ENCODE data around the gene MRPS31. TPM values are rescaled to one million over a fixed set of nuclear protein-coding genes. Genes with fewer than 3 reads are reported as not detected.
"Not testable (repeated sequence)": the region's sequence is repeated elsewhere in the genome, so short reads cannot be mapped to it uniquely, and the experiment has no call there.

MRPS31 gene
- total RNA-seq, 1 donor from 2014 or later: 41.6 TPM

- intact Hi-C loops (cut with micrococcal nuclease): loop anchor here (2.0 to 10.0 kb wide), 4 partner anchors 18 to 1676 kb away; partner anchors contain the start of genes KBTBD7 and SLC25A15
- DNase-seq (ENCODE audit: low spot score): no peak
- Mint-ChIP-seq H3K36me3 (ENCODE audit: low read depth) (no peaks in the 10 kb centered on the region), H3K4me1 (ENCODE audit: low read depth) (peaks cover 27% of the 10 kb centered on the region), H3K27me3 (ENCODE audit: insufficient read depth) (no peaks in the 10 kb centered on the region), H3K9me3 (no peaks in the 10 kb centered on the region), H3K27ac (peak overlapping the region; percentile 98), H3K4me3 (peak overlapping the region; percentile 99)
Observed at GRCh38 chr13:40770609-40770933, 419 bp downstream of the MRPS31 start.

- H3K4me3 Mint-ChIP-seq: peak overlapping the region; percentile 99
- H3K27me3 Mint-ChIP-seq (ENCODE audit: insufficient read depth): no peaks in the 10 kb centered on the region
- H3K9me3 Mint-ChIP-seq: no peaks in the 10 kb centered on the region
- H3K4me1 Mint-ChIP-seq (ENCODE audit: low read depth): peaks cover 27% of the 10 kb centered on the region
- no peak for DNase-seq (ENCODE audit: low spot score)
- H3K36me3 Mint-ChIP-seq (ENCODE audit: low read depth): no peaks in the 10 kb centered on the region
- peak overlapping the region; percentile 98 for H3K27ac Mint-ChIP-seq
- intact Hi-C loops (cut with micrococcal nuclease): loop anchor here (2.0 to 10.0 kb wide), 5 partner anchors 19 to 1675 kb away; partner anchors contain the start of genes KBTBD7 and SLC25A15
Observed at GRCh38 chr13:40769970-40770369, 1.0 kb downstream of the MRPS31 start.

GRCh38 chr13:40765602-40766001 lies 5.4 kb downstream of the MRPS31 start:
- Mint-ChIP-seq H3K36me3 (ENCODE audit: low read depth) (peaks cover 19% of the 10 kb centered on the region), H3K27ac (no peak overlapping the region), H3K4me1 (ENCODE audit: low read depth) (peaks cover 46% of the 10 kb centered on the region), H3K9me3 (no peaks in the 10 kb centered on the region), H3K27me3 (ENCODE audit: insufficient read depth) (no peaks in the 10 kb centered on the region), H3K4me3 (no peak overlapping the region)
- no peak for DNase-seq (ENCODE audit: low spot score)
- intact Hi-C loops (cut with micrococcal nuclease): loop anchor here (2.0 to 5.0 kb wide), 4 partner anchors 103 to 989 kb away; no protein-coding TSS in a partner anchor

GRCh38 chr13:40764587-40765403 lies 6.2 kb downstream of the MRPS31 start:
- peak overlapping the region; percentile 88 for H3K27ac Mint-ChIP-seq
- DNase-seq (ENCODE audit: low spot score): no peak
- intact Hi-C loops (cut with micrococcal nuclease): loop anchor here (1.0 to 5.0 kb wide), 8 partner anchors 13 to 1727 kb away; partner anchors contain the start of genes NHLRC3 and PROSER1
- H3K4me3 Mint-ChIP-seq: peak overlapping the region; percentile 23
- H3K27me3 Mint-ChIP-seq (ENCODE audit: insufficient read depth): no peaks in the 10 kb centered on the region
- H3K36me3 Mint-ChIP-seq (ENCODE audit: low read depth): peaks cover 23% of the 10 kb centered on the region
- H3K9me3 Mint-ChIP-seq: no peaks in the 10 kb centered on the region
- peaks cover 39% of the 10 kb centered on the region for H3K4me1 Mint-ChIP-seq (ENCODE audit: low read depth)

GRCh38 chr13:40762849-40763248 lies 8.1 kb downstream of the MRPS31 start:
- intact Hi-C loops (cut with micrococcal nuclease): loop anchor here (5.0 kb wide), 2 partner anchors 49 to 1726 kb away; partner anchors contain the start of genes NHLRC3 and PROSER1
- H3K27me3 Mint-ChIP-seq (ENCODE audit: insufficient read depth): no peaks in the 10 kb centered on the region

GRCh38 chr13:40758811-40759210 lies 12.2 kb downstream of the MRPS31 start:
- no peak for DNase-seq (ENCODE audit: low spot score)
- intact Hi-C loops (cut with micrococcal nuclease): no loop called here
- H3K4me1 Mint-ChIP-seq (ENCODE audit: low read depth): peaks cover 16% of the 10 kb centered on the region
- H3K27me3 Mint-ChIP-seq (ENCODE audit: insufficient read depth): no peaks in the 10 kb centered on the region
- peaks cover 39% of the 10 kb centered on the region for H3K36me3 Mint-ChIP-seq (ENCODE audit: low read depth)
- H3K9me3 Mint-ChIP-seq: no peaks in the 10 kb centered on the region
- H3K27ac Mint-ChIP-seq: no peak overlapping the region
- no peak overlapping the region for H3K4me3 Mint-ChIP-seq

More at GRCh38 chr13:40762849-40763248, 8.1 kb downstream of the MRPS31 start:
- Mint-ChIP-seq H3K4me3 (no peak overlapping the region), H3K4me1 (ENCODE audit: low read depth) (peaks cover 34% of the 10 kb centered on the region), H3K36me3 (ENCODE audit: low read depth) (peaks cover 30% of the 10 kb centered on the region), H3K9me3 (no peaks in the 10 kb centered on the region), H3K27ac (peak overlapping the region; percentile 26)
- DNase-seq (ENCODE audit: low spot score): no peak

- intact Hi-C loops (cut with micrococcal nuclease): no loop called here
- H3K36me3 Mint-ChIP-seq (ENCODE audit: low read depth): peaks cover 38% of the 10 kb centered on the region
- DNase-seq (ENCODE audit: low spot score): no peak
- H3K4me3 Mint-ChIP-seq: no peak overlapping the region
- H3K9me3 Mint-ChIP-seq: no peaks in the 10 kb centered on the region
- no peak overlapping the region for H3K27ac Mint-ChIP-seq
- no peaks in the 10 kb centered on the region for H3K4me1 Mint-ChIP-seq (ENCODE audit: low read depth)
- H3K27me3 Mint-ChIP-seq (ENCODE audit: insufficient read depth): no peaks in the 10 kb centered on the region
Observed at GRCh38 chr13:40756042-40756441, 14.9 kb downstream of the MRPS31 start.

- no peak for DNase-seq (ENCODE audit: low spot score)
- Mint-ChIP-seq H3K4me1 (ENCODE audit: low read depth) (no peaks in the 10 kb centered on the region), H3K36me3 (ENCODE audit: low read depth) (peaks cover 35% of the 10 kb centered on the region), H3K4me3 (no peak overlapping the region), H3K27me3 (ENCODE audit: insufficient read depth) (no peaks in the 10 kb centered on the region), H3K9me3 (no peaks in the 10 kb centered on the region), H3K27ac (no peak overlapping the region)
- intact Hi-C loops (cut with micrococcal nuclease): no loop called here
Observed at GRCh38 chr13:40755082-40755700, 15.8 kb downstream of the MRPS31 start.

- H3K4me3 Mint-ChIP-seq: no peak overlapping the region
- H3K27me3 Mint-ChIP-seq (ENCODE audit: insufficient read depth): no peaks in the 10 kb centered on the region
- intact Hi-C loops (cut with micrococcal nuclease): no loop called here
- no peaks in the 10 kb centered on the region for H3K9me3 Mint-ChIP-seq
- H3K36me3 Mint-ChIP-seq (ENCODE audit: low read depth): peaks cover 20% of the 10 kb centered on the region
- no peaks in the 10 kb centered on the region for H3K4me1 Mint-ChIP-seq (ENCODE audit: low read depth)
- H3K27ac Mint-ChIP-seq: no peak overlapping the region
- no peak for DNase-seq (ENCODE audit: low spot score)
Observed at GRCh38 chr13:40749327-40749726, 21.7 kb downstream of the MRPS31 start.

GRCh38 chr13:40735232-40735548 lies 35.8 kb downstream of the MRPS31 start:
- intact Hi-C loops (cut with micrococcal nuclease); DNase-seq (ENCODE audit: low spot score); H3K4me1 Mint-ChIP-seq (ENCODE audit: low read depth); H3K4me3 Mint-ChIP-seq; H3K9me3 Mint-ChIP-seq; H3K27ac Mint-ChIP-seq; H3K27me3 Mint-ChIP-seq (ENCODE audit: insufficient read depth): not testable (repeated sequence)
- peaks cover 21% of the 10 kb centered on the region for H3K36me3 Mint-ChIP-seq (ENCODE audit: low read depth)

GRCh38 chr13:40734536-40735231 lies 36.3 kb downstream of the MRPS31 start:
- H3K27me3 Mint-ChIP-seq (ENCODE audit: insufficient read depth); H3K4me3 Mint-ChIP-seq; H3K9me3 Mint-ChIP-seq; H3K4me1 Mint-ChIP-seq (ENCODE audit: low read depth); DNase-seq (ENCODE audit: low spot score); intact Hi-C loops (cut with micrococcal nuclease); H3K27ac Mint-ChIP-seq: not testable (repeated sequence)
- peaks cover 21% of the 10 kb centered on the region for H3K36me3 Mint-ChIP-seq (ENCODE audit: low read depth)

- intact Hi-C loops (cut with micrococcal nuclease): no loop called here
- Mint-ChIP-seq H3K27me3 (ENCODE audit: insufficient read depth) (no peaks in the 10 kb centered on the region), H3K36me3 (ENCODE audit: low read depth) (peaks cover 21% of the 10 kb centered on the region), H3K27ac (no peak overlapping the region), H3K9me3 (no peaks in the 10 kb centered on the region), H3K4me3 (no peak overlapping the region), H3K4me1 (ENCODE audit: low read depth) (peaks cover 8% of the 10 kb centered on the region)
- DNase-seq (ENCODE audit: low spot score): no peak
Observed at GRCh38 chr13:40732658-40733057, 38.3 kb downstream of the MRPS31 start.

- H3K27me3 Mint-ChIP-seq (ENCODE audit: insufficient read depth): no peaks in the 10 kb centered on the region
- H3K36me3 Mint-ChIP-seq (ENCODE audit: low read depth): peaks cover 16% of the 10 kb centered on the region
- no peaks in the 10 kb centered on the region for H3K9me3 Mint-ChIP-seq
- intact Hi-C loops (cut with micrococcal nuclease): no loop called here
- DNase-seq (ENCODE audit: low spot score): no peak
- no peak overlapping the region for H3K4me3 Mint-ChIP-seq
- no peaks in the 10 kb centered on the region for H3K4me1 Mint-ChIP-seq (ENCODE audit: low read depth)
- H3K27ac Mint-ChIP-seq: no peak overlapping the region
Observed at GRCh38 chr13:40728595-40728994, 42.4 kb downstream of the MRPS31 start.

Data from activated T-helper 1 cell treated with anti-CD3 and anti-CD28 coated beads, Interleukin-12 subunit alpha, Interleukin-12 subunit beta, Interleukin-2, Interleukin-4 antibody, amounts not matched to agents 30 ng/mL and 10 ng/mL and 1 ng/mL, durations not matched to agents 14 hours and 24 hours and 36 hours (primary cell).